Smooth muscle cell (in vitro differentiated cells): ENCODE results near the gene FAM111A. TPM values are rescaled to one million over a fixed set of nuclear protein-coding genes. Genes with fewer than 3 reads are reported as not detected.

Source experiments
- DNase-seq: peaks from one replicate; lab custom pipeline; 2025; ENCODE audit not compliant: unreplicated experiment; lab: John Stamatoyannopoulos, UW
- H2AFZ ChIP-seq: fragments of 200-600 bp; sonication (generic); 2 replicates; pipeline ENCODE4 v1.6.0; 2016; ENCODE audit warnings: antibody characterized with exemption, low read depth, mild to moderate bottlenecking
- H3F3A ChIP-seq: fragments of 200-600 bp; sonication (generic); 2 replicates; pipeline ENCODE4 v1.6.0; 2017; ENCODE audit warnings: antibody characterized with exemption, low read depth
- H3K27ac ChIP-seq: fragments of 200-600 bp; sonication (generic); 2 replicates; pipeline ENCODE4 v1.5.1; 2016; ENCODE audit warnings: low read depth, mild to moderate bottlenecking
- H3K27me3 ChIP-seq: fragments of 200-600 bp; sonication (generic); 2 replicates; pipeline ENCODE4 v1.6.1; 2016; ENCODE audit warnings: low read depth, mild to moderate bottlenecking
- H3K36me3 ChIP-seq: fragments of 200-600 bp; sonication (generic); 2 replicates; pipeline ENCODE4 v1.5.1; 2016; ENCODE audit warnings: low read depth
- H3K4me1 ChIP-seq: fragments of 200-600 bp; sonication (generic); 2 replicates; pipeline ENCODE4 v1.5.1; 2016; ENCODE audit warnings: low read depth
- H3K4me2 ChIP-seq: fragments of 200-600 bp; sonication (generic); 2 replicates; pipeline ENCODE4 v1.6.0; 2016; ENCODE audit warnings: mild to moderate bottlenecking
- H3K4me3 ChIP-seq: fragments of 200-600 bp; sonication (generic); 2 replicates; pipeline ENCODE4 v1.5.1; 2016; ENCODE audit warnings: mild to moderate bottlenecking
- H3K79me2 ChIP-seq: fragments of 200-600 bp; sonication (generic); 2 replicates; pipeline ENCODE4 v1.6.0; 2016; ENCODE audit warnings: low read depth, mild to moderate bottlenecking
- H3K9ac ChIP-seq: fragments of 200-600 bp; sonication (generic); 2 replicates; pipeline ENCODE4 v1.6.0; 2016; ENCODE audit warnings: low read depth
- H3K9me3 ChIP-seq: fragments of 200-600 bp; sonication (generic); replicated peaks from 2 replicates; pipeline ENCODE4 v1.5.1; 2016; ENCODE audit warnings: low read depth
- H4K20me1 ChIP-seq: fragments of 200-600 bp; sonication (generic); 2 replicates; pipeline ENCODE4 v1.6.0; 2016; ENCODE audit warnings: low read depth
- CTCF ChIP-seq: fragments of 200-600 bp; sonication (generic); IDR thresholded peaks from 2 replicates; pipeline ENCODE4 v1.5.1; 2017; ENCODE audit warnings: borderline replicate concordance, mild to moderate bottlenecking, antibody characterized with exemption; ENCODE audit not compliant: insufficient read depth, poor library complexity, severe bottlenecking
- WGBS: methylation state at CpG from one replicate; pipeline ENCODE4 v1.1.7; 2016; ENCODE audit warnings: low lambda C conversion rate; 5-methylcytosine and 5-hydroxymethylcytosine counted together
- polyA plus RNA-seq: library from polyadenylated mRNA; unstranded; fragments of >200 nt; fragmentation: Nextera tagmentation; extraction: Ambion mirVana; gene quantifications from 2 replicates; pipeline ENCODE4 v1.2.1, GENCODE V29; 2016
- total RNA-seq: library from RNA; depleted of rRNA; stranded (reverse); fragments of >200 nt; gene quantifications from 2 replicates; pipeline ENCODE4 v1.2.3, GENCODE V29; 2014

The FAM111A gene
- total and polyA plus RNA-seq, 2 experiments from 2014 or later, result 6.2 to 14.3 TPM

GRCh38 chr11:59158206-59159068 lies 15.8 kb downstream of the FAM111A start:
- Histone ChIP-seq H3K4me2 (no peak overlapping the region), H3K27ac (no peak overlapping the region), H2AFZ (no peak overlapping the region), H3K36me3 (no peaks in the 10 kb centered on the region), H3F3A (no peaks in the 10 kb centered on the region), H3K79me2 (no peaks in the 10 kb centered on the region), H3K9ac (no peak overlapping the region), H3K4me3 (no peak overlapping the region), H4K20me1 (no peaks in the 10 kb centered on the region), H3K4me1 (no peaks in the 10 kb centered on the region), H3K27me3 (peaks cover 6% of the 10 kb centered on the region), H3K9me3 (no peaks in the 10 kb centered on the region)
- TF ChIP-seq CTCF, result peak; percentile 85
- 58% methylated on average over 8 of the region's 8 CpGs for WGBS
- DNase-seq, result no peak

GRCh38 chr11:59164028-59164427 lies 21.4 kb downstream of the FAM111A start:
- H3K4me1 ChIP-seq, result no peaks in the 10 kb centered on the region
- no peak overlapping the region for H3K4me2 ChIP-seq
- no peak overlapping the region for H3K27ac ChIP-seq
- no peaks in the 10 kb centered on the region for H3K79me2 ChIP-seq
- H3K4me3 ChIP-seq, result no peak overlapping the region
- WGBS, result 60% methylated on average over 3 of the region's 3 CpGs
- H3K27me3 ChIP-seq, result peaks cover 9% of the 10 kb centered on the region
- H3K9ac ChIP-seq, result no peak overlapping the region
- H3F3A ChIP-seq, result no peaks in the 10 kb centered on the region
- H3K36me3 ChIP-seq, result no peaks in the 10 kb centered on the region
- DNase-seq, result no peak
- H3K9me3 ChIP-seq, result no peaks in the 10 kb centered on the region
- H4K20me1 ChIP-seq, result no peaks in the 10 kb centered on the region
- no peak overlapping the region for H2AFZ ChIP-seq
- TF ChIP-seq CTCF, result no peak

DNA sequence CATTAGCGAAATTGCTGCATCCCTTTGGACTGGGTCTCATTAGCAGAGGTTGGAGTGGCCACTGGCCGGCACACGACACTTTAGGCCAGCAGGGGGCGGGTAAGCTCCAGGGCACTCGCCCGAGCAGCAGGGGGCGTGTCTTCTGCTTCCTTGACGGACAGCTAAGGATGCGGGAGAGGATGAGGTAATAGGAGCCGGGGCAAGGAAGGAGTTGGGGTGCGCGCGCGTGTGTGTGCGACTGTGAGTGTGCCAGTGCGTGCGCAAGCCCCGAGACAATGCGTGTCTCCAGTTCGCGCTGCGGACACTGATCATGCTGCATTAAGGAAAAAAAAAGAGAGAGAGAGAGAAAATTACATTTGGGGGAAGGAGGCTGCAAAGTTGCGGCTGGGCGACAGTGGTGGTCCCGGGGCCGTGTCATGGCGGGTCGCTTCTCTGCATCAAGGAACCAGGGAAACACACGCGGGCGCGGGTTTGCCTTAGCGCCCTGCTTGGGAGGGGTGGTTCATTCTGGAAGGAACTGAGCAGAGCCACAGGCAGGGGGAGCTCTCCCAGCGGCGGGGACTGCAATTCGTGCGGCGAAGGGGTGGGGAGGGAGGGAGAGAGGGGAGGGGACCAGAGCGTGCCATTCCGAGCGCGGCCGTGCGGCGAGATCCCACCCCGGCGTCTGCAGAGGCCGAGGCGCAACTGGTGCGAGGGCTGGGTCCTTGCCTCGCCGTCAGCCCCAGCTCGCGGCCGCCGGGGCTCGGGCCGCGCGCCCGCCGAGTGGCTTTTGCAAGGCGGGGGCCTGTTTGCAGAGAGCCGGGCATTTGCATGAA lies 29.1 kb downstream of the FAM111A start, which contains the start of gene DTX4:
TSS of gene DTX4 (plus strand) at position 625 of the 815 bp plus-strand sequence. CDS start 464 bp downstream, outside the sequence.
- TF ChIP-seq CTCF, result peak; percentile 92
- Histone ChIP-seq H3K4me1 (peaks cover 27% of the 10 kb centered on the region), H3K4me2 (peak within 1 kb of the TSS; percentile 98), H3K27me3 (no peaks in the 10 kb centered on the region), H3K9ac (peak within 1 kb of the TSS; percentile 68), H3F3A (peaks cover 12% of the 10 kb centered on the region), H3K9me3 (no peaks in the 10 kb centered on the region), H3K27ac (peak within 1 kb of the TSS; percentile 85), H3K4me3 (peak within 1 kb of the TSS; percentile 78), H3K36me3 (no peaks in the 10 kb centered on the region), H4K20me1 (peaks cover 1% of the 10 kb centered on the region), H3K79me2 (peaks cover under 1% of the 10 kb centered on the region), H2AFZ (peak within 1 kb of the TSS; percentile 76)
- WGBS, result under 1% methylated on average over 41 of the region's 64 CpGs
- DNase-seq, result peak; percentile 66
